NCI-H2196 (cell line): ENCODE results near the gene SFMBT2.

Source experiments
- DNase-seq: peaks from one replicate; lab custom pipeline; 2025; ENCODE audit not compliant: unreplicated experiment; lab: John Stamatoyannopoulos, UW

The SFMBT2 gene

DNA sequence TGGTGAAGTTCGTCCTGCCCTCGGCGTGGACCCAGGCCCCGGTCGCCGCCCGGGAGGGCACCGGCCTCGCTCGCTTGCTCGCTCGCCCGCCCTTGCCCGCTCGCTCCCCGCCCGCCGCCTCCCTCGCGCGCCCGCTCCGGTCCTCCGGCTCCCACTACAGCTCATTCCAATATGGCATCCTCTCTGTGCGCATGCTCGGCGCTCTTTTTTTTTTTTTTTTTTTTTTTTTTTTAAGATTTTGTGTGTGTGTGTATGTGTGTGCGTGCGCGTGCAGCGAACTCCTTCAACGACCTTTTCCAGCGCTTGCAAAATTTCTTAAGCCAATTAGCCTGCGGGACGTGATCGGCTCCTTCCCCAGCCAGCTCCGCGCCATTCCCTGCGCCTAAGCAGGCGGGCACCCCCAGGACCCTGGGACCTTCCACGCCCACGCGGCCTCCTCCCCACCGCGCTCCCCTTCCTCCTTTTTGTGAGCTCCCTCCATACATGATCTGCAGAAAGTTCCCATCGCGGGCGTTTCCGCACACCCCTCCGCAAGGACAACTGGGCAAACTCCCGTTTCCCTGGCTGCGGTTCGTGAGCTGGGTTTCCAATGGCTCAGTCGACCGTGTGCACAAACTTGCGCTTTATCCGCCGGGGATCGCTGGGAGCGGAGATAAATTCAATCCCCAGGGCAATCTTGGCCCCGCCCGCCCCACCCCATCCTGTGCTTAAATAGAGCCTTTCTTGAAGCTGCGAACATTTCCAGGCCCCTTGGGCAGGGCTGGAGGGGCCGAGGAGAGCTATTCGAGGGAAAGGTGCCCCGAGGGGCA lies at the start of gene SFMBT2:
Gene SFMBT2, minus strand, starts transcription at position 173 of the 809 bp plus-strand sequence. CDS start 29,136 bp downstream, outside the sequence.
- DNase-seq, result no peak

- DNase-seq, result no peak
These were observed 49.2 kb upstream of the SFMBT2 start for GRCh38 chr10:7460006-7460405.

- DNase-seq, result no peak
These were observed 47.7 kb upstream of the SFMBT2 start for GRCh38 chr10:7458556-7458955.

GRCh38 chr10:7457478-7458316 lies 46.9 kb upstream of the SFMBT2 start:
- no peak for DNase-seq

DNA sequence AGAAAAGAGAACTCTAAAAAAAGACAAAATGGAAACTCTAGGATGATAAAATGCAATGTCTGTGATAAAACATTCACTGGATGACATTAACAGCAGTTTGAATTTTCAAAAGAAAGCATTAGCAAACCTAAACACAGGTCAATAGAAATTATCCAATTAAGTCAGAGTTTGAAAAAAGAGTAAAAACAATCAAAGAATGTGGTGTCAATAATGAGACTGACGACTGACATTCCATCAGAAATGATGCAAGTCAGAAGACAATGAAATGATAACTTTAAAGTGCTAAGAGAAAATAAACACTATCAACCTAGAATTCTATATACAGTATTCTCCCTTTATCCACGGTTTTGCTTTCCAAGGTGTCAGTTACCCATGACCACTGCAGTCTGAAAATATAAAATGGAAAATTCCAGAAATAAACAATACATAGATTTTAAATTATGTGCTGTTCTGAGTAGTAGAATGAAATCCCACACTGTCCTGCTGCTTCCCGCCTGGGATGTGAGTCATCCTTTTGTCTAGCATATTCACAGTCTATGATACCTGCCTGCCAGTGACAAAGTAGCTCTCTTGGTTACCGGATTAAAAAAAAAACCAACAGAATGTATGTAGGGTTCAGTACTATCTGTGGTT lies 38.3 kb upstream of the SFMBT2 start:
- DNase-seq, result no peak

DNA sequence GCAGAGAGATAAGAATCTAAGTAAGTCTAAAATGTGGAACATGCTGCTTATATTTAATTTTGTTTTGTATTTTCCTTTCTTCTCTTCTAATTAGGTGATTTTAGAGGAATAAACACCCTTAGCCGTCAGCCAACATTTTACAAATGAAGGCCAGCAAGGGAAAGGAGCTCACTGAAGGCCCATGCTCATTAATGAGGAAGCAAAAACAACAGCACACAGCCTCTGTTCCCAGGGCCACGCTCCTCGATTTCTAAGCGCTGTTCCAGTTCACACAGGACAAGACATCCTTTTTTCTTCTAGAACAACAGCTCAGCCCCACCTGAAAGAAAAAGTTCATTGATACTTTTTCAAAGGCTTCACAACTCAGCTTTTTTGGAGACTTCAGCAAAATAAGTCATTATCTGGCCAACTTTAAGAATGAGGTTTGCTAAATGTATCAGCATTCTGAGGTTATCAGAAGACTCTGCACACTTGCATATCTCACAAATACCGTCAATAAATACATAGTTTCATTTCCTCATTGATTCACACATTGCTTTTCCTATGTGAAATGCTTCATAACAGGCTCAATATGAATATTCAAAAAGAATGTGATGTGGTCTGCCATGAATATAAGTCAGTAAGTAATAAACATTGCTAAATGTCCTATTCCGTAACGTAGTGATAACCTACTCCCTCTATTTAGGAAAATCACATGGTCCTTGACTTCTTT lies 34.8 kb upstream of the SFMBT2 start:
- no peak for DNase-seq

DNA sequence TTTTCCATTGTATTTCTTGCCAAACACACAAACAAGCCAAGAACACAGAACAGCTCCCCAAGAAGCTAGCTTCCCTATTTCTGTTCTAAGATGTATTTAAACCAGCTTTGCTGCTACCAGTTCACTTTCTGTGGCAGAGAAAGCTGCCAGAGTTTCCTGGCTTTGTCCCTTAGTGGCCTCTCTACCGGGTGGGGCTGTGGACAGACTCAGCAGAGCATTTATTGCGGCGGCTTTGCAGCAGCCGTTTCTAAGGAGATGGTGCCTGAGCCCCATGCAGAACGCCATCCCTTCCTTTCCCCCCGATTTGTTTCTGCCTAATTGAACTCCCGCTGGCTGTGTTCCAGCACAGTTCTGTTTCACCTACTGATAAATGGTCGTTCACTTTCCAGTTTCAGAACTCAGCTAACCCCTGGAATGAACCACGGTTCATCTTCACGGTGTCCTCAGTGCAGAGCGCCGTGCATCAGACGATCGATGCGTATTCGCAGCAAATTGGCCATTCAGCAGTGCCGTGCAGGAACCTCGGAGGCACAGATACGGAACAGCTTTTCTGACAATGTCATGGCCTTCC lies 33.8 kb upstream of the SFMBT2 start:
- no peak for DNase-seq

DNA sequence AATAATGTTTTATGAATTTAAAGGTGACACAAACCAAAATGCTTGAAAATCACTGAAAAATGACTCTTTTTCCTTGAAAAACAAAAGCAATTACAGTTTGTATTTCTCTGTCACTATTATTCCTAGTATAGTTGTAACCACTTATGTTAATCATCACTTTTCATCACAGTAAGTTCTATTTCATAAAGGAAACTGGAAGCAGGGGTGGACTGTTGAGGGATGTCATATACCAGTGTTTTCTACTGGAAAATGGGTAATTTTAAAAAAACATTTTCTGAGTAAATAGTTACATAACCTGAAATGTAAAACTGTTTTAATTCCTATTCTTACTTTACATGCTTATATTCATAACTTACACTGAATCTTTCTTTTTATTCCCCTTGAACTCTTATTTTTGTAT lies 32.2 kb upstream of the SFMBT2 start:
- no peak for DNase-seq

- no peak for DNase-seq
These were observed 30.7 kb upstream of the SFMBT2 start for GRCh38 chr10:7441403-7442147.

- DNase-seq, result no peak
These were observed 28.9 kb upstream of the SFMBT2 start for GRCh38 chr10:7439696-7440095.

DNA sequence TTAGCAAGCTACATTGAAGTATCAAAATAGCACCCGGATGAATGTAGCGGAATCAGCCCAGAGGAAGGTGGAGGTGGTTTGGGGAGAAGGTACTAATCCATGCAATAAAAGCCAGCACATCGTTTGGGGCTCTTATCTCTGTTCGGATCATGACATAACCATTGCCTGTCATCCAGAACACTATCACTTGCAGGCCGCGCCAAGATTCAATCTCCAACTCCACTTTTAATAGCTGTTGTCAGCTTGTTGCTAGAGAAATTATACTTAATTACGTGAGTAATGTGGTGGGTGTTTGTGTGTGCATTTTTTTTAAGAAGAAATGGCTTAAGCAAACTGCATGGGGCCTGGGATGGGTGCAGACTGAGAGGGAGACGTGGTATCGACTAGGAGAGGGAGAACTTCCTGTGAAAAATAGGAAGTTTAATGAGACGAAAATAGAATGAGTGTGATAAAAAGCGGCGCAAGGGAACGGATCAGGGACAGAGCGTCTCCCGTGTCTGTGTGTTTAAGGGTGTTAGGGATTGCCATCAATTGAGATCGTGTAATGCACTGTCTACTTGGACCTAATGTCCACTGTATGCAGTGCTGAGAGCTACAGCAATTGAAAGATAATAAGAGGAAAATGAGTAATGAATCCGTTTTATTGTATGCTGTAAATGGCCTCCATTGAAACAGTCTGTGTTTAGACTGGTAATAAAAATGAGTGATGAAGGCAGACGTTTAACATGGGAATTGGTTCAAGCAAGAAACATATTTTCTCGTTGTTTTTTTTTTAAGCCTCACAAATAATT lies 27.6 kb upstream of the SFMBT2 start:
- no peak for DNase-seq

DNA sequence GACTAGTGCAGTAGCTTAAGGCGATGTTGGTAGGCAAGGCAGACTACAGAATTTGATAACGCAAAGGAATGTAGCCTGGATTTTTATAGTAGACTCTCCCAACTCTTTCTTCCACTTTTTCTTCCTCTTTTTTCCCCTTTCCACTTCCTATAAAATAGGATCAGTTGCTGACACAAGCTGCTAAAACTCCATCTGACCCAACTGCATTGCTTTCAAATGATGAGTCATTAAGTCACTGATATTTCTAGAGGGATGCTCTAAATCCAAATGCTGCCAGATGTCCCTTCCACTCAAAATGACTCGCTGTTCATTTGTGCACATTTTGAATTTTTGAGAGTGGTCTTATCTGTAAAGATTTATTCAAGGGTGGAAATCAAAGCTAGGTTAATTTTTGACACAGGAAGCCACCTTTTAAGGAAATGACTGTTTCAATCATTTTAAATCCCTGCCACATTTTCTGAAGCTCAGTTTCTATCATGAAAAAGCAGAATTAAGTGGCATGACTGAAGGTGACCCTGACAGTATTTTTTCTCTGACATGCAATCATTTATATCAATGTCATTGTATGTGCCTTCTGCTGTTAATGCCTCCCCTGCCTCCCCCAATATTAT lies 25.8 kb upstream of the SFMBT2 start:
- no peak for DNase-seq

DNA sequence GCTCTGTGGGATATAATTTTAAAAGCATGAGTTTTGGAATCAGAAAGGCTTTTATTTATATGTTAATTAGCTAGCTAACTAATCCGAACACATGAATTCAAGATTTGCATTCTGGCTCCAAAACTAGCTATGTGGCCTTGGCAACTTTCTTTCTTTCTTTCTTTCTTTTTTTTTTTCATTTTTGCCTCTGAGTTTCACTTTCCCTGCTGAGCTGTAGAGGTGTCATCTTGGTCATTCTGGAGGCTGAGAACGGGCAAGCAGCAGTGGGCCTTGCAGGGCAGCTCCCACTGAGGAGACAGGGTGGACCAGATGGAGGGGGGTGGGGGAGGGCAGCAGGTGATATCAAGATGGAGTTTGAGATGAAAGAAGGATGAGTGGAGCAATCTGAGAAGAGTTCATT lies 24.8 kb upstream of the SFMBT2 start:
- DNase-seq, result no peak

DNA sequence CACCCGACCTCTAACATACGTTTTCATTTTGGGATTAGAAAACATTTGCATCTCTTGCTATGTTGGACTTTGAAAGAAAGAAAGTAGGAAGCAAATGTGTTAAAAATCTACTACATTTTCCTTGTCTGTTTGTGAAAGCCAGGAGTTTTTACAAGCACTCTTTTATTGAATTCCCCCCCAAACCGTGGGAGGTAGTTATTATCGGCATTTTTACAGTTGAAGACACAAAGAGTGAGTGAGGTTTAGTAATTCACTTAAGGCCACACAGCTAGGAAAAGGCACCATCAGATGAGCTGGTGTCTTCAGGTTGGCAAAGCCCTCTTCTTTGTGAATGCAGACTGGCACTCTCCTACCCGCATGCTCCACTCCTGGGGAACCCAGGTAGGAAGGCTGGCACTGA lies 23.5 kb upstream of the SFMBT2 start:
- no peak for DNase-seq

DNA sequence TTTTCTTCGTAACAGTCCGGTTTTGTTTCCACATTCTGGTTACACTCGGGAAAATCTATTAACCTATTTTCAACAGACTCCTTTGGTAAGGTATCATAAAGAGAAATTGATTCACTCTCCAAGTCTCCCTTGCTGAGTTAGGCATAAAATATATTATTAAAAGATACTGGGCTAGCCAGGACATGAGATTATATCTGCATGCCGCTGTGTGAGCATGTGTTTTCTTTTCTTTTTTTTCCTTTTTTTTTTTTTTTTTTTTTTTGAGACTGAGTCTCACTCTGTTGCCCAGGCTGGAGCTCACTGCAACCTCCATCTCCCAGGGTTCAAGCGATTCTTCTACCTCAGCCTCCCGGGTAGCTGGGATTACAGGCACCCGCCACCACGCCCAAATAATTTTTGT lies 23.0 kb upstream of the SFMBT2 start:
- DNase-seq, result no peak

GRCh38 chr10:7432884-7433726 lies 22.3 kb upstream of the SFMBT2 start:
- DNase-seq, result no peak

DNA sequence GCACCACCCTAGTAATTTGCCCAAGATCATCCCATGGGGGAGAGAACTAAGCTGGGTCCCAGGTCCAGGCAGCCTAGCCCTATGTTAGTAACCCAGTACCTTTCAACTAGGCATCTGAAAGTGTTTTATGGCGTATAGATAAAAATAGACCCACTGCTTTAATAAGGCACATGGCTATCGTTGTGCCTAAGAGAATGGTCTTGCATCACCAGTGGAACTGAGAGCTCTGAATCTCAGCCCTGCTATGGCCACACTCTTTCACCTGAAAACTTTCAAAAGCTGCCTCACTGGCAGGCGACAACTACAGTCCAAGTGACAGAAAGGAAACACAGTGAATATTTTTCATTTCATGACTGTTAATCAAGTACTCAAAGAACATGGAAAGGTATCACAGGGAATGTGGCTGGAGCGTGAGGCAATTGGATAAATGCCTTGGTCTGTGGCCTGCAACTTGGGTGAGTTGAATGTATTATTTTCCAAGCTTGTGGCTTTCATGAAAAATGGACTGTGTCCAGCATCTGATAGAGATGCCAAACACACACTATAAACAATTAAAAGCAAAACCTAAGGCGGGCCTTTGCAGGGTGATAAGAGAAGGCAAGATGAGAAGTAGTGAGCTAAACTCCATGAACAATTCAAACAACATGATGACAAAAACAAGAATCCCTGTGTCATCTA lies 18.0 kb upstream of the SFMBT2 start:
- no peak for DNase-seq
